ENCODE data around the gene SPOUT1. TPM values are rescaled to one million over a fixed set of nuclear protein-coding genes. Genes with fewer than 3 reads are reported as not detected.
A peak's percentile ranks its signal among the peaks of the same experiment; 100 is the strongest.
"Not testable (repeated sequence)": the region's sequence is repeated elsewhere in the genome, so short reads cannot be mapped to it uniquely, and the experiment has no call there.

The SPOUT1 gene, protein sequence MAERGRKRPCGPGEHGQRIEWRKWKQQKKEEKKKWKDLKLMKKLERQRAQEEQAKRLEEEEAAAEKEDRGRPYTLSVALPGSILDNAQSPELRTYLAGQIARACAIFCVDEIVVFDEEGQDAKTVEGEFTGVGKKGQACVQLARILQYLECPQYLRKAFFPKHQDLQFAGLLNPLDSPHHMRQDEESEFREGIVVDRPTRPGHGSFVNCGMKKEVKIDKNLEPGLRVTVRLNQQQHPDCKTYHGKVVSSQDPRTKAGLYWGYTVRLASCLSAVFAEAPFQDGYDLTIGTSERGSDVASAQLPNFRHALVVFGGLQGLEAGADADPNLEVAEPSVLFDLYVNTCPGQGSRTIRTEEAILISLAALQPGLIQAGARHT
- 31.3 and 40.1 TPM in 2 replicates for total RNA-seq (2014; rRNA removed; shearing (Covaris generic))

DNA sequence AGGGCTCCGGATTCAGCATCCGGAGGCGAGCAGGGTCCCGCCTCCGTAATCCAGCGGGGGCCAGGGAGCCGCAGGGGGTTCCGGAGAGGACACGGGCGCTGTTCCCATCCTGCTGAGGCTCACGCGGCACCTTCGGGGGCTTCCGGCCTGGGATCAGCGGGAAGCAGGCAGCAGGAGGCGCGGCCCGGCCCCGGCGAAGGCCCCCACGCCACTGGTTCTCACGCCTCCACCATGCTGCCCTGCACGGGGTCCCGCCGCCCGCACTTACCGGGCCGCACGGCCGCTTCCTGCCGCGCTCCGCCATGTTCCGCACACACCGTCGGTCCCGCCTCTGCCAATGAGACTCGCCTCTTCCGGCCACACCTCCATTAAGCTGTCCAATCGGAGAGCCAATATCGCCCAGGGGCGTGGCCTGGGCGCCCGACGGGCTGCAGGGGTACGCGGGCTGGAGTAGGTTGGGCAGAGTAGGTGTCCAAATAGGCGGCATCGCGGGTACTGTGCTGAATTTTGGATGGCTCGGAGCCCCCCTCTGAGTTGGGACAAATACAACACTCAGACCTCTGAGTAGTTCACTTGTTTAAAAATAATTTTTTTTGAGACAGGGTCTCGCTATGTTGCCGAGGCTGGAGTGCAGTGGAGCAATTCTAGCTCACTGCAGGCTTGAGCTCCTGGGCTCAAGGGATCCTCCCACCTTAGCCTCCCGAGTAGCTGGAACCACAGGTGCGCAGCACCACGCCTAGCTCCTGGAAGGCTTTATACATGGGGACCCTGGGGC lies at the start of gene SPOUT1:
Gene SPOUT1, minus strand, starts transcription at position 318 of the 775 bp plus-strand sequence. Its CDS starts 14 bp downstream, at position 304.
- in situ Hi-C loops (cut with HindIII; ENCODE audit: low sequenced_read_pairs): no loop called here
- DNase-seq (ENCODE audit: low spot score): peak; percentile 95

DNA sequence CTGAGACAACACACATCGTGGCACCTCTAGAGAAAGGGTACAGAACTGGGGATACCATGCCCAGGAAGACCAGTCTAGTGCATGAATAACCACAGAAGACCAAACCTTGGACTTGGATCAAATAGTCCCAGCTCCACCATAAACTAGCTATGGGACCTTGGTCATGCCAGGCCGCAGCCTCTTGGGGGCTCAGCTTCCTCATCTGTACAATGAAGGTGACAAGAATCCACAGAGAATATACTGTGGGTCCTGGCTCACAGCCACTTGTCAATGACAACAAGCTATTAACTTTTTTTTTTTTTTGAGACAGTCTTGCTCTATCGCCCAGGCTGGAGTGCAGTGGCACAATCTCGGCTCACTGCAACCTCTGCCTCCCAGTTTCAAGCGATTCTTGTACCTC lies 48.3 kb upstream of the SPOUT1 start:
- in situ Hi-C loops (cut with HindIII; ENCODE audit: low sequenced_read_pairs): no loop called here
- no peak for DNase-seq (ENCODE audit: low spot score)

DNA sequence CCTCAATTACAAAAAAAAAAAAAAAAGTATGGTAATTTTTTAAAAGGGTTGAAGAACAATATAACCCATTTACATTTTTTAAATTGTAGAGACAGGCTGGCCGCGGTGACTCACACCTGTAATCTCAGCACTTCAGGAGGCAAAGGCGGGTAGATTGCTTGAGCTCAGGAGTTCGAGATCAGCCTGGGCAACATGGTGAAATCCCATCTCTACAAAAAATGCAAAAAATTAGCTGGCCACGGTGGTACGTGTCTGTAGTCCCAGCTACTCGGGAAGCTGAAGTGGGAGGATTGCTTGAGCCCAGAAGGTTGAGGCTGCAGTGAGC lies 41.3 kb upstream of the SPOUT1 start:
- in situ Hi-C loops (cut with HindIII; ENCODE audit: low sequenced_read_pairs); DNase-seq (ENCODE audit: low spot score): not testable (repeated sequence)

DNA sequence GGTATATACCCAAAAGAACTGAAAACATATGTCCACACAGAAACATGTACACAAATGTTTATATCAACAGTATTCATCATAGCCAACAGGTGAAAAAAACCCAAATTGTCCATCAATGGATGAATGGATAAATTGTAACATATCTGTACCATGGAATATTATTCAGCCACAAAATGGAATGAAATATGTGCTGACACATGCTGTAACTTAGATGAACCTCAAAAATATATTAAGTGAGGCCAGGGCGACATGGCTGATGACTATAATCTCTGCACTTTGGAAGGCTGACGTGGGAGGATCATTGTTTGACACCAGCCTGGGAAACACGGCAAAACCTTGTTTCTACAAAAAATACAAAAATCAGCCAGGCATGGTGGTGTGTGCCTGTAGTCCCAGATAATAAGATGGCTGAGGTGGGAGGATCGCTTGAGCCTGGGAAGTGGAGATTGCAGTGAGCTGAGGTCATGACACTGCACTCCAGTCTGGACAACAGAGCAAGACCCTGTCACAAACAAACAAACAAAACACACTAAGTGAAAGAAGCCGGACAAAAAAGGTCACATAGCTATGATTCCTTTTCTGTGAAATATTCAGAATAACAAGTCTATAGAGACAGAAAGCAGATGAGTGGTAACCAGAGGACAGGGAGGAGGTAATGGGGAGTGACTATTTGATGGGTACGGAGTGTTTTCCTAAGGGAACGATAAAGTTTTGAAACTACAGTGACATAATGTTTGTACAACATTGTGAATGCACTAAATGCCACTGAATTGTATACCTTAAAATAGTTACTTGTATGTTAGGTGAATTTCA lies 40.7 kb upstream of the SPOUT1 start:
- DNase-seq (ENCODE audit: low spot score): no peak
- in situ Hi-C loops (cut with HindIII; ENCODE audit: low sequenced_read_pairs): no loop called here

DNA sequence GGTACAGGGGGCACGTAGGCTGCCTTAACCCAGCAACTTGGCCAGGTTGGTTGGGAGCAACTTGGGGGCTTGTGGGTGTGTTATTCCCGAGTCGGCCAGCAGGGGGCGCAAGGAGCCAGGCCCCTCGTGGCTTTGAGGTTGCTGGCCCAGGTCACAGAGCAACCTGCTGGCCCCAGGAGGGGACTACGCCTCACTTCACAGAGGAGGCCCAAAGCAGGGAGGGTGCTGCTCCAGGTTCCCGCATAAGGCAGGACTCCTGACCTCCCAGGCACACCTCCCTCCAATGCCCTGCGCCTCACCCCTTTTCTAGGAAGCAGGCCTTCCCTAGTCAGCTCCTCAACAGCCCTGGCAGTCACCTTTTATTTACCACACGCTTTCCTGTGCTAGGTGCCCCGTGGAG lies 34.1 kb upstream of the SPOUT1 start:
- in situ Hi-C loops (cut with HindIII; ENCODE audit: low sequenced_read_pairs): no loop called here
- peak; percentile 70 for DNase-seq (ENCODE audit: low spot score)

DNA sequence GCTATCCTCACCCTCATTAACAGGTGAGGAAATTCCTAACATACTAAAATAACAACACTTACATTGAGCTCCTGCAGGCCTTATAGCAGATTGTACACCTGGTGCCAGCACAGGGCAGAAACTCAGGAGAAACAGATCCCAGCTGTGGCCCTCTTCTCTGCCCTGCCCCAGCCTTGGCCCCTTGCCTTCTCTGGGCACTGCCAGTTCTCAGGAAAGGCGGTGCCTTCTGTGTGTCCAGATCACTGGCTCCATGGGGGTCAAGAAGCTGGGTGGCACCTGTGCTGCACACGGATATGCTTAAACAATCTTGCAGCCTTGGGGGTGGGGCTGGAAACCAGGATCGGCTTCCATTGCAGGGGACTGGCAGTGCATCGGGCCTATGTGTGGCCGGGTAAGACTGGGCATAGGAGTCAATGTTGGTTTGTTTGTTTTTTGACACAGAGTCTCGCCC lies 32.8 kb upstream of the SPOUT1 start:
- no peak for DNase-seq (ENCODE audit: low spot score)
- in situ Hi-C loops (cut with HindIII; ENCODE audit: low sequenced_read_pairs): no loop called here

DNA sequence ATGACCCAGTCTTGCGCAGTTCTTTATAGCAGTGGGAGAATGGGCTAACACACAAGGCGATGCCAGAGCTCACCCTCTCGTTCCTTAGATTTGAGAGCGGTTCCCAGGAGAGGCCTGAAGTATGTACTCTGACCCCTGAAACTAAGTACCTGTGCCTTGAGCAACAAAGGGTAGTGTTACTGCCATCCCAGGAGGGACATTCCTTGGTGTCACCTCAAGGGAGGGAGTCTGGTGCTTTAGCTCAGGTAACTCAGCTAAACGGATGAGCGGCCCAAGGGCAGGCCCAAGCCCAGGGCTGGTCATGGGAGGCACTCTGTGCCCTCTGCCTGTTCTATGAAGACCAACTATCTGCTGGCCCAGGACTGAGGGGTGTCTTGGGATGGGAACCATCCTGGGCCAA lies 31.9 kb upstream of the SPOUT1 start:
- DNase-seq (ENCODE audit: low spot score): no peak
- in situ Hi-C loops (cut with HindIII; ENCODE audit: low sequenced_read_pairs): no loop called here

DNA sequence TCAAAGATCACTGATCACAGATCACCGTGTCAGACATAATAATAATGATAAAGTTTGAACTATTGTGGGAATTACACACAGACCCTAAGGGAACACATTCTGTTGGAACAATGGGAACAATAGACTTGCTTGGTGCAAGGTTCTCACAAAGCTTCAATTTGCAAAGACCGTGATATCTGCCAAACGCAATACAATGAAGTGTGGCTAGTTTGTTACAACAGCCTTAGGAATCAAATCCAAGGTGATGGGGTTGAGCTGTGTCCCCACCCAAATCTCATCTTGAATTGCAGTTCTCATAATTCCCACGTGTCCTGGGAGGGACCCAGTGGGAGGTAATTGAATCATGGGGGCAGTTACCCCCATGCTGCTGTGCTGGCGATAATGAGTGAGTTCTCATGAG lies 31.3 kb upstream of the SPOUT1 start:
- in situ Hi-C loops (cut with HindIII; ENCODE audit: low sequenced_read_pairs): no loop called here
- DNase-seq (ENCODE audit: low spot score): no peak

DNA sequence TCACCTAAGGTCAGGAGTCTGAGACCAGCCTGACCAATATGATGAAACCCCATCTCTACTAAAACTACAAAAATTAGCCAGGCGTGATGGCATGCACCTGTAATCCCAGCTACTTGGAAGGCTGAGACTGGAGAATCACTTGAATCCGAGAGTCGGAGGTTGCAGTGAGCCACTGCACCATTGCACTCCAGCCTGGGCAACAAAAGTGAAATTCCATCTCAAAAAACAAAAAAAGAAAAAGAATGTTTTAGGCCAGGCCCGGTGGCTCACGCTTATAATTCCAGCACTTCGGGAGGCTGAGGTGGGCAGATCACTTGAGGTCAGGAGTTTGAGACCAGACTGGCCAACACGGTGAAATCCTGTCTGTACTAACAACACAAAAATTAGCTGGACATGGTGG lies 28.9 kb upstream of the SPOUT1 start:
- DNase-seq (ENCODE audit: low spot score); in situ Hi-C loops (cut with HindIII; ENCODE audit: low sequenced_read_pairs): not testable (repeated sequence)

DNA sequence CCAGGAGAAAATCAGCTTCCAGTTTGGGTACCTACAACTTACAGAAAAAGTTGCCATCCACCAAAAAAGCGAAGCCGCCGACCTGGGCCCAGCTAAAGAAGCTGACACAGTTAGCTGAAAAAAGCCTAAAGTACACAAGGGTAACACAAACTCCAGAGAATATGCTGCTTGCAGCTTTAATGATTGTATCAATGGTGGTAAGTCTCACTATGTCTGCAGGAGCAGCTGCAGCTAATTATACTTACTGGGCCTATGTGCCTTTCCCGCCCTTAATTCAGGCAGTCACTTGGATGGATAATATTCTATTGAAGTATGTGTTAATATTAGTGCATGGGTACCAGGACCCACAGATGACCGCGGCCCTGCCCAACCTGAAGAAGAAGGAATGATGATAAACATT lies 24.9 kb upstream of the SPOUT1 start:
- in situ Hi-C loops (cut with HindIII; ENCODE audit: low sequenced_read_pairs); DNase-seq (ENCODE audit: low spot score): not testable (repeated sequence)

DNA sequence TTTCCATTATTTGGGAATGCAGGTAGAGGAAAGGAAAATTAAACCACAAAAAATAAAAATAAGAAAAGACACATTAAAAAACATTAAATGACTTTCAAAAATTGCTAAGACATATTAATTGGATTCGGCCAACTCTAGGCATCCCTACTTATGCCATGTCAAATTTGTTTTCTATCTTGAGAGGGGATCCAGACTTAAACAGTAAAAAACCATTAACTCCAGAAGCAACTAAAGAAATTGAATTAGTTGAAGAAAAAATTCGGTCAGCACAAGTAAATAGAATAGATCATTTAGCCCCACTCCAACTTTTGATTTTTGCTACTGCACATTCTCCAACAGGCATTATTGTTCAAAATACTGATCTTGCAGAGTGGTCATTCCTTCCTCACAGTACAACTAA lies 23.1 kb upstream of the SPOUT1 start:
- in situ Hi-C loops (cut with HindIII; ENCODE audit: low sequenced_read_pairs); DNase-seq (ENCODE audit: low spot score): not testable (repeated sequence)

DNA sequence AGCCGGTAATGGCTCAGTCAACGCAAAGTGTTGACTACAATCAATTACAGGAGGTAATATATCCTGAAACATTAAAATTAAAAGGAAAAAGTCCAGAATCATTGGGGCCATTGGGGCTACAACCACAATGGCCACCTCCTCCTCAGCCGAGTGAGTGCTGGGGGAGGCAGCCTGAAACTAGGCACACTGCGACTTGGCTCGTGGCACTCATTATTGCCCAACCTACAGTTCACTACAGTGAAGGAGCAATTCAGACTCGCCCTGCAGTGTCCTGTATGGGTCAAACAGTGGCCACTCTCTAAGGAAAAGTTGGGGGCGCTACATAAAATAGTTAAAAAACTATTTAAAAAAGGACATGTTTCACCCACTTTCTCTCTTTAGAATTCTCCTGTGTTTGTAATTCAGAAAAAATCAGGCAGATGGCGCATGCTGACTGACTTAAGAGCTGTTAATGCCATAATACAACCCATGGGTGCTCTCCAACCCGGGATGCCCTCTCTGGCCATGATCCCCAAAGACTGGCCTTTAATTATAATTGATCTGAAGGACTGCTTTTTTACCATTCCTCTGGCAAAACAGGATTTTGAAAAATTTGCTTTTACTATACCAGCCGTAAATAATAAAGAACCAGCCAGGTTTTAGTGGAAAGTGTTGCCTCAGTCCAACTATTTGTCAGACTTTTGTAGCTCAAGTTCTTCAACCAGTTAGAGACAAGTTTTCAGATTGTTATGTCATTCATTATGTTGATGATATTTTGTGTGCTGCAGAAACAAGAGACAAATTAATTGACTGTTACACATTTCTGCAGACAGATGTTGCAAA lies 22.4 kb upstream of the SPOUT1 start:
- DNase-seq (ENCODE audit: low spot score): peak; percentile 50
- in situ Hi-C loops (cut with HindIII; ENCODE audit: low sequenced_read_pairs): not testable (repeated sequence)

DNA sequence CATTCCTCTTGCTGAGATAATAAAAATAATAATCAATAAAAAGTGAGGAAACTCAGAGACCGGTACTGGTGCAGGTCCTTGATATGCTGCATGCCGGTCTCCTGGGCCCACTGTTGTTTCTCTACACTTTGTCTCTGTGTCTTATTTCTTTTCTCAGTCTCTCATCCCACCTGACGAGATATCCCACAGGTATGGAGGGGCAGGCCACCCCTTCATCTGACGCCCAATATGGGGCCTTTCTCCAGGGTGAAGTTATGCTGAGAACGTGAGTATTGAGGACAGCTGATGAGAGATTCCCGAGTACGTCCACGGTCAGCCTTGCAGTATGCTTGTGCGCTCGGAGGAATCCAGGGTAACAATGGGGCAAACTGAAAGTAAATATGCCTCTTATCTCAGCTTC lies 21.4 kb upstream of the SPOUT1 start:
- in situ Hi-C loops (cut with HindIII; ENCODE audit: low sequenced_read_pairs); DNase-seq (ENCODE audit: low spot score): not testable (repeated sequence)

DNA sequence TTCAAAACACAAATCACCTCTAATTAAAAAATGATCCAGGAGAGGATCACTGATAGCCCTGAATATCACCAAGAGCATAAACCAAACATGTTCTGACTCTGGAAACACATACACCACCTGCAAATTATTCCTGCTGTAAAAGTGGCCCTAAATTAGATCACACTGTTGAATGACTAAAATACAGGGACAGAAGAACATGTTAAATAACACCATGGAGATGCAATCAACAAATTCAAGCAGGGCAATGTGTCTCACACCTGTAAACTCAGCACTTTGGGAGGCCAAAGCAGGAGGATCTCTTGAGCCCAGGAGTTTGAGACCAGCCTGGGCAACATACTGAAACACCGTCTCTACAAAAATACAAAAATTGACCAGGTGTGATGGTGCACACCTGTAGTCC lies 18.2 kb upstream of the SPOUT1 start:
- in situ Hi-C loops (cut with HindIII; ENCODE audit: low sequenced_read_pairs): no loop called here
- no peak for DNase-seq (ENCODE audit: low spot score)

DNA sequence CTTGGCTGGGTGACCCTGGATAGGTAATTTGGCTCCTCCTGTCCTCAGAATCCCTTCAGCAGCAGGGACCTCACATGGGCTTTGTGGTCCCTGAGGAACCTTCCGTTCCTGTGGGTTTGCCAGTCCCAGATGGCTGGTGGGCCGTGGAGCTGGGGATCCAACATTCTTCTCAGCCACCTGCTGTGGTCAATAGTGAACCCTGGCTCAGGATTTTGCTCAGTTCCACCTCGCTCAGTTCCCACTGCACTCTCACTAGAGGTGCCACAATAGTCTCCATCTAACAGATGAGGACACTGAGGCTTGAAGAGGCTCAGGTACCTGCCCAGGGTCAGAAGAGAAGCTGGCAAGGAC lies 17.1 kb upstream of the SPOUT1 start:
- no peak for DNase-seq (ENCODE audit: low spot score)
- in situ Hi-C loops (cut with HindIII; ENCODE audit: low sequenced_read_pairs): no loop called here

DNA sequence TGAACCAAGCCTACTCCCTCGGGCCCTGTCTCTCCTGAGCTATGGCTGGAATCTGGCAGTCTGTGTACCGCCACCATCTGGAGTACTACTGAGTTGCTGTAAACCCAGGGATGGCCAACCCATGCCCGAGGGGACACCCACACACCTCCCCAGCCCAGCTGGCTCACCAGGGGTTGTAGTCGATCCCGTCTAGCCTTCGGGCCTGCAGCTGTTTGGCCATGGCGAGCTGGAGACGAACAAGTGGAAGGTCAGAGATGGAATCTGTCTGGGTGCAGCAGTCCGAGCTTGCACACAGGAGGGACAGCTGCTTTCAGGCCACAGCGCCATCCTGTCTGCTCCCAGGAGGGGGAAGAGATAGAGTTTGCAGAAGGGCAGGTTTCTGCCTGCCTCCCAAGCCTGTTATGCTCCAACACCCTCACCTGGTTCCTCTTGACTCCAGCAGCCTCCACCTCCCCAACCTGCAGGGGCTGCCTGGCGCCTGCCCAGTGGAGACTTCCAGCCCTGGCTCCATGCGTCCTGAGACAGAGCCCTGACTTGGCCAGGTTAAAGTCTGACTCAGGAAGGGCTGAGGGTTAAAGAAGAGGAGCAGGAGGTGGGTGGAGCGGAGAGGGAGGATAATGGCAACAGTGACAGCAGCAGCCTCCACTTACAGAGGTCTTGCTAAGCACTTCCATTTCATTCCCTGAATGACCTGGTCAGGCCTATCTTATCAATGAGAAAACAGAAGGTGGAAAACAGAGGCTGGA lies 15.8 kb upstream of the SPOUT1 start:
- no peak for DNase-seq (ENCODE audit: low spot score)
- in situ Hi-C loops (cut with HindIII; ENCODE audit: low sequenced_read_pairs): no loop called here

DNA sequence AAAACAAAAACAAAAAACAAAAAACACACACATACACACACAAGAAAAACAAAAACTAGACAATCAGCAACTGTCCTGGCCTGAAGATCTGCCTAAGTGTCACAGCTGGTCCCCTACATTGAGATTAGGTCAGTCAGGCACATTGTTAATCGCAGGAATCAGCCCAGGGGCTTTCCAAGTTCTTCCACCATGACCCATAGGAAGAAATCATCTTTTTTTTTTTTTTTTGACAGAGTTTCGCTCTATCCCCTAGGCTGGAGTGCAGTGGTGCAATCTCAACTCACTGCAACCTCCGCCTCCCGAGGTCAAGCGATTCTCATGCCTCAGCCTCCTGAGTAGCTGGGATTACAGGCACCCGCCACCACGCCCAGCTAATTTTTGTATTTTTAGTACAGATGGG lies 13.6 kb upstream of the SPOUT1 start:
- DNase-seq (ENCODE audit: low spot score); in situ Hi-C loops (cut with HindIII; ENCODE audit: low sequenced_read_pairs): not testable (repeated sequence)

DNA sequence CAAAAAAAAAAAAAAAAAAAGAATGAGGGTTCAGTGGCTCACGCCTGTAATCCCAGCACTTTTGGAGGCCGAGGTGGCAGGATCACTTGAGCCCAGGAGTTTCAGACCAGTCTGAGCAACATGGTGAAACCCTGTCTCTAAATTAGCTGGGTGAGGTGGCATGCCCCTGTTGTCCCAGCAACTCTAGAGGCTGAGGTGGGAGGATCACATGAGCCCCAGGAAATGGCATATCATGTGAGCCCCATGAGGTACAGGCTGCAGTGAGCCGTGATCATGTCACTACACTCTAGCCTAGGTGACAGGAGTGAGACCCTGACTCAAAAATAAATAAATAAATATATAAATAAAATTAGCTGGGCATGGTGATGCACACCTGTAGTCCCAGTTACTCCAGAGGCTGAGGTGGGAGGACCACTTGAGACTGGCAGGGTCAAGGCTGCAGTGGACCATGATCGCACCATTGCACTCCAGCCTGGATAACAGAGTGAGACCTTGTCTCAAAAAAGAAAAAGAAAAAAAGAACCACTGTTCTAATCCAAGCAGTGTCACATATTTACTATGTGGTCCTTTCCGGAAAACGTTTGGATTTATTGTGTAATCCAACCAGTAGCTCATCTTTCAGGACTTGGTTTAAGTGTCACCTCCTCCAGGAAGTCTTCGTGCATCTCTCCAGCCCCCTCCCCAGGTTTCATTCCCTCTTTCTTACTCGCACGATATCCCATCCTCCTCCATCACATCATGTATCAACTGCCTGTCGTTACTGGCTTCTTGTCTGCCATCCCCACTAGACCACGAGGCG lies 12.3 kb upstream of the SPOUT1 start:
- in situ Hi-C loops (cut with HindIII; ENCODE audit: low sequenced_read_pairs): no loop called here
- DNase-seq (ENCODE audit: low spot score): no peak

Measured in G401 (cell line).